ENCODE data around the gene NUDT15.
"Not testable (repeated sequence)": the region's sequence is repeated elsewhere in the genome, so short reads cannot be mapped to it uniquely, and the experiment has no call there.

NUDT15 gene

GRCh38 chr13:48043789-48044503 lies 6.4 kb downstream of the NUDT15 start:
- DNase-seq, result no peak

DNA sequence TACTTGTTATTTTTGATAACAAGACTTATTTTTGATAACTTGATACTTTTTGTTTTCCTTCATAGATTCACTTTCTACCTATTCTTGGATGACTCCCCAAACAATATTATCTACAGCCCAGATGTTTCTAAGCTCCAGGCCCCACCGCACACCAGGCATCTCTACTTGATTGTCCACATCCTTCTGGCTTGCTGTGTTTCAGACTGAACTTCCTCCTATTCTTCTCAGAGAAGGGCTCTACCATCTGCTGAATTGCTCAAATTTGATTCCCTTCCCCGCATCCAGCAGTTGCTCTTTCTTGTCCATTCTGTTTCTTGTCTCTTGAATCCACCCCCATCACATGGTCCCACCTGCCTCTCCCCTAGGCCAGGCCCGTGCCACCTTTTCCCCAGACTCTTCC lies 13.0 kb downstream of the NUDT15 start:
- no peak for DNase-seq

- DNase-seq, result no peak
Observed at GRCh38 chr13:48054601-48055000, 17.1 kb downstream of the NUDT15 start.

DNA sequence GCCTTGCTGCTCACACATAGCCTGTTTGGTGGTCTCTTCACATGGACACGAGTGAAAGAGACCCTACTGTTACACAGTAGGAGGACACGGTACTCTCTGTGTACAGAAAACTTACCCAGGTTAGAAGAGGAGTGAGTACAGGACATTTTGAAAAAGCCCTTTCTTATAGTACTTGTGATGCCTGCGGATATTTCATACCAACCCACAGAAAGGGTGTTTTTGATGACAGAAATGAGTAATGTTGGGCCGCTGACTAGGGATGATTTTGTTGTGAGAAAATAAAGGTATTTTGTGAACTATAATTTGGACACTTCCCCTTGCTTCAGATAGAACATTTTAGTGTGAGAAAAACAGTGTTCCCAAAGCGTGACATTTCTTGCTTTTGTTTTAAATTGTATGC lies 18.2 kb downstream of the NUDT15 start:
- no peak for DNase-seq

GRCh38 chr13:48058536-48058935 lies 21.0 kb downstream of the NUDT15 start:
- DNase-seq, result not testable (repeated sequence)

GRCh38 chr13:48059951-48060350 lies 22.4 kb downstream of the NUDT15 start:
- DNase-seq, result not testable (repeated sequence)

- no peak for DNase-seq
Observed at GRCh38 chr13:48066310-48066989, 28.9 kb downstream of the NUDT15 start.

DNA sequence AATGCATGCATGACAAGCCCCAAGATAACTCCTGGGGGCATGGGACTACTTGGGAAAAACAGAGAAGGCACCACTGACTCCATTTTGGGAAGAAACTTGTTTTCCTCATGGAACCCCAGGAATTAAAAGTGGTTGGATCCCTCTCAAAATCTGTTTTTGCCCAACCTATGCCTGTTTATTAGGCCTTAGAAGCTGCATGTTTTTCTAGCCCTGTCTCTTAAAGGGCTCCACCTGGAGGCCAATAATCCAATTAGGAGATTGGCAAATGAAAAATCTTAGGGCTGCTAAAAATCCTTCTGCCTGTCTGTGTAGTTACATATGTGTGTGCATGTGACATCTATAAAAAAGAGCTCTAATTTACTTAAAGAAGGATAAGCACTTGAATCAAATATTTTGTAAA lies 30.5 kb downstream of the NUDT15 start:
- DNase-seq, result no peak

DNA sequence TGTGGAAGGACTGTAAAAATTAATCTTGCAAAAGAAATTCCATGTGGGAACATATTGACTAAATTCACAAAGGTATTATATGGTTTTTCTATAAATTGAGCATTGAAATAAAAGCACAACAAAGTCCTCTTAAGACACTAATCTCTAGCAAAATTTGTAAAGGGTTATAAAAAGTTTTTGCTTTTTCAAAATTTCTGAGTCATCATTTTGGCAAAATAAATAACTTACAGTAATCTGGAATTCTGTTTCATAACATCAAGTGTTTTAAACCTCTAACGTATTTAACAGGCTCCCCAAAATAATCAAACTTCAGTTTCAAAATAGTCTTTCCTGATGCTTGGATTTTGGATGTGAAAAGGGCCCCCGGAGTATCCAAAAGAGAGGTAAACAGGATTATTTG lies 31.4 kb downstream of the NUDT15 start:
- no peak for DNase-seq

DNA sequence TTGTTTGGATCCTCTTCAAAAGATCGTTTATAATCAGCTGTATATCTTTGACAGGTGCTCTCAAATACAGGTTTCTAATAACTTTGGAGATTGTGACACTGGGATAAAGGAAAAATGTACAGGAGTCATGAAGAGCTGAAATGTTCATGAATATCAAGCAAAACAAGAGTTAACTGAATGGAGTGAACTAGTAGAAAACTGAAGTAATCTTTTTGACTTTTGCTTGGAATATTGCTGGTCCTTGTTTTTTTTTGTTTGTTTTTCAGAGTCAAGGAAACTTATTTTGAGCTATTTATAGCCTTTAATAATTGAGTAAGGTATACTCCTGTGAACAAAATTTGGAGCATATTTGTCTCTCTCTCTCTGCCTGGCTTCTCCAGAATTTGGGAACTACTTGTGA lies 32.0 kb downstream of the NUDT15 start:
- DNase-seq, result no peak

GRCh38 chr13:48070942-48071341 lies 33.4 kb downstream of the NUDT15 start:
- DNase-seq, result no peak

- no peak for DNase-seq
Observed at GRCh38 chr13:48072304-48072703, 34.8 kb downstream of the NUDT15 start.

DNA sequence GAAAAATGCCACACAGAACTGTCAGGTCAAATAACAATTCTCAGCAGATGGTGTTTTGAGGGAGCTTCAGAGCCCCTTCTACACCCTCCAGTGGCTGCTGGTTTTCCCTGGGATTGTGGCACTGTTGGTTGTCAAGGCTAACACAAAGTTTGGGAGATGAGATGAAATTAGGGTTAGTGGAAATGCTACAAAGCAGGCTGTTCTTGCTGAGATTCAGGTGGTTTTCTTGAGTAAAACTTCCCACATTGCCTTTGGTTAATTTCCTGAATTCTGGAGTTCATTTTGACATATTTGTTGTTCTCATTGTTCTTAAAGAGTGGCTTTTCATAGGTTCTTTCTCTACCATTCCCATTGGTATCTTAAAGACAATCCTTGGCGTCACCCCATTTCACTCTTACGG lies 35.3 kb downstream of the NUDT15 start:
- no peak for DNase-seq

GRCh38 chr13:48074006-48074405 lies 36.5 kb downstream of the NUDT15 start:
- no peak for DNase-seq

DNA sequence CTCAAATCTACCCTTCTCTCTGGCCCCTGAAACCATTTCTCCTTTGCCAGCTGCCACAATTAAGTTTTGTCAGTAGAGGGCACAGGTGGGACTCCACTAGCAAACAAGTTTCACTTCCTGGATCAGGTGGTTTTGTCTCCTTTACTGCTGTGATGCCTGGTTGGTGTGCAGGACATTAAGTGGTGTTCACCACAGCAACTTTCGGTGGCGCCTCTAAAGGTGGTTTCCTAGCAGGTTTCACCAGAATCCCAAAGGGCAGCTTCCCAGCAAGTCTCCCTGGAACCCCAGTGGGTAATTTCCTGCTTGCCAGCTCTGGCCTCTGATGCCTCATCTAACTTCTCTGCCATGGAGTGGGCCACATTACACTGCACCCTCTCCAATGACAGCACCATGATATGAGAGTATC lies 40.7 kb downstream of the NUDT15 start:
- peak; percentile 26 for DNase-seq

DNA sequence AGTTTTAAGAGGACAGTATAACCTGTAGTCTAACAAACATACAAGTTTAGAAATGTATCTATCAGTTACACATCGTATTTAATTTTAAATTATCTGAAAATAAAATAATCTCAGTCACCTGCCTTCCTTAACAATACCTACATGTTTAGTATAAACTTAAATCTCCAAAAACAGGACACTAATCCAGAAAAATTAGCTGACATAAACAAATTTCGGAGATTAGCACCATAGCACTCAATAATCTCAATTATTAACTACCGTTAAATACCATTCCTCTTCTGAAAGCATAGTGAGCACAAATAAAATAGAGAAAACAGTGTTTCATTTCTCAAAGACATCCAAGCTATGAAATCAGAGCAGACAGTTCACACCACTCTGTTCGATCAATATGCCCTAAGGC lies 44.2 kb downstream of the NUDT15 start:
- no peak for DNase-seq

DNA sequence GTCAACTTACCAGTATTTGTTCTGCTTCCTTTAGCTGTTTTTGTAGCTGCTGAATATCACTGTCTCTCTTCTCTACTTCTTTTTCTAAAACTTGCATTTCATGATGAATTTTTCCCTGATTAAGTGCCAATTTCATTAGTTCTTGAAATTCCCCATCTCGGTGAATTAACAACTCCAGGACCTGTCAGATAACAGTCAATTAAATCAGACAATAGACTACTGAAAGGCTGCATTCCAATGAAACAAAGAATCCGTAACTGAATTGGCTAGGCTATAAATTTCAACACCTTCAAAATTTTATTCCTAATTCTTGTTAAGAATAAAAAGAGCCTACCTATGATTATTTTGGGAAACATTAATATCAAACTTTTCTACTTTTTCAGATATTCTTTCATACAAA lies 48.7 kb downstream of the NUDT15 start:
- no peak for DNase-seq

DNA sequence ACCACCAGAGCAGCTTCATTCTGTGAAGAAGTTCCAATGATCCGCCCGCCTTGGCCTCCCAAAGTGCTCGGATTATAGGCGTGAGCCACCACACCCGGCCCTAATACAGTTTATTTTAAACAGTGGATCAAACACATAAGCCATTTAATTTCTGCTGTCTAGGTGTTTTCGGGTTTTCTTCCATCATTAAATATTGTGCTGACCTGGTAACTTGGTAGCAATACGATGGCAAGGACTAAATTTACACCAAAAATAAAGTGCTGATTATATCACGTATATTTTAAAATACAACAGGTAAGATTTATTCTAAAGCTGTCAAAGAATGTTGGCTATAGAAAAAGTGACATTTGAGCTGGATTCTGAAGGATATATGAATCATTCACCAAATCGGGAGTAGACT lies 56.1 kb downstream of the NUDT15 start:
- no peak for DNase-seq

DNA sequence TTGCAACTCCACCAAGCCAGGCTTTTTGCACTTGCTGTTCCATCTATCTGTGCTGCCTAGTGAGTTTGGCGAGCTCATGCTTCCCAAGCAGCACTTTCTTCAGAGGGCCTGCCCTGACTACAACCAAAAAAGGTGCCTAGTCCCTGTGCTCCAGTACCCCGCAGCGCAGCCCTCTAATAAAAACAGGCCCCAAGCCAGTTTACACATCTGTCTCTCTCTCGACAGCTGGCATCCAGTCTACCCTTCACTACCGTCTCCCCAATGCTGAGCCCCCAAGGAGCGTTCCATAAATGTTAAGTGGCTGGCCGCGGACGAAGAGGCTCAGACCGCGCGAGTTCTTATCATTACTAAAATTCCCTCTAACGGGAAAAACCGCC lies 56.9 kb downstream of the NUDT15 start:
- no peak for DNase-seq

GRCh38 chr13:48094781-48095502 lies 57.4 kb downstream of the NUDT15 start, which contains the start of gene MED4:
Gene MED4 (minus strand): TSS chr13:48095104. CDS start chr13:48095078, 26 bp downstream.
- peak; percentile 96 for DNase-seq

DNA sequence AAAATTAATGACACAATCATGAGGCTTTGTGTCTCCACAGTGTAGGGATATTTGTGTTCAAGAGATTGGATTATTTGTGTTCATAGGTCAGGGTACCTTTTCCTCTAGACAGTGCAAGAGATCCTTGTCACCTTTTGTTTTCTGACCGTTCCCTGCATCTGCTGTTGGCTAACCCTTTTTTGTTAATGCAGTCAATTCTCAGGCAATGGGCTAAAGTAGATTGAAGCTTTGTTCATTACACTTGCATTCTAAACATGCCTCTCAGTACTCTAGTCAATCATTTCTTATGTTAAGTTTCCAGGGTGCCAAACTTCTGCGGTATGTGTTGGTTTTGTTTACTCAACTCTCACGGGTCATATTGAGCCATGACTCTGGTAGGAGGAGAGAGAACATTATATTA lies 59.1 kb downstream of the NUDT15 start:
- no peak for DNase-seq

Measured in CD4-positive, alpha-beta T cell treated with Interleukin-15 for 1 hour (primary cell).